Measurements from ENCODE around the gene SYCN.
"Not testable (repeated sequence)": the region's sequence is repeated elsewhere in the genome, so short reads cannot be mapped to it uniquely, and the experiment has no call there.

SYCN gene

GRCh38 chr19:39223703-39224279 is 19.7 kb upstream of the SYCN start:
- DNase-seq = no peak

GRCh38 chr19:39219108-39219507 is 15.0 kb upstream of the SYCN start:
- not testable (repeated sequence) for DNase-seq

- DNase-seq = no peak
These were observed 14.4 kb upstream of the SYCN start for GRCh38 chr19:39218230-39219007.

- DNase-seq = no peak
These were observed 13.0 kb upstream of the SYCN start for GRCh38 chr19:39217094-39217493.

GRCh38 chr19:39215323-39215722 is 11.3 kb upstream of the SYCN start:
- not testable (repeated sequence) for DNase-seq

GRCh38 chr19:39212375-39212742 is 8.3 kb upstream of the SYCN start:
- peak; percentile 62 for DNase-seq

- no peak for DNase-seq
These were observed 7.8 kb upstream of the SYCN start for GRCh38 chr19:39211731-39212374.

GRCh38 chr19:39209196-39209595 is 5.1 kb upstream of the SYCN start:
- DNase-seq = no peak

GRCh38 chr19:39208175-39208795 is 4.2 kb upstream of the SYCN start:
- DNase-seq = no peak

- DNase-seq = no peak
These were observed 3.3 kb upstream of the SYCN start for GRCh38 chr19:39207293-39207836.

- DNase-seq = no peak
These were observed 2.1 kb upstream of the SYCN start for GRCh38 chr19:39206122-39206521.

- no peak for DNase-seq
These were observed 1.3 kb upstream of the SYCN start for GRCh38 chr19:39205449-39205764.

GRCh38 chr19:39202998-39203355 is 1.1 kb downstream of the SYCN start:
- DNase-seq = no peak

GRCh38 chr19:39200803-39201115 is 3.3 kb downstream of the SYCN start:
- no peak for DNase-seq

GRCh38 chr19:39200066-39200802 is 3.8 kb downstream of the SYCN start:
- DNase-seq = no peak

GRCh38 chr19:39199025-39199424 is 5.0 kb downstream of the SYCN start:
- no peak for DNase-seq

GRCh38 chr19:39197808-39198207 is 6.3 kb downstream of the SYCN start:
- no peak for DNase-seq

GRCh38 chr19:39196860-39197562 is 7.1 kb downstream of the SYCN start, which contains the start of gene NCCRP1:
NCCRP1 (plus strand) TSS chr19:39196964; CDS start chr19:39196983, 19 bp downstream.
- no peak for DNase-seq

GRCh38 chr19:39196320-39196719 is 7.7 kb downstream of the SYCN start:
- DNase-seq = no peak

- DNase-seq = no peak
These were observed 8.3 kb downstream of the SYCN start for GRCh38 chr19:39195755-39196154.

GRCh38 chr19:39194832-39195542 is 9.1 kb downstream of the SYCN start:
- no peak for DNase-seq

- no peak for DNase-seq
These were observed 10.3 kb downstream of the SYCN start for GRCh38 chr19:39193803-39194202.
